Activated CD8-positive, alpha-beta memory T cell treated with anti-CD3 and anti-CD28 coated beads, Interleukin-2, amount 50 U/mL, for 24 hours (primary cell): ENCODE results near the gene FAXC.
A peak's percentile ranks its signal among the peaks of the same experiment; 100 is the strongest.
"Not testable (repeated sequence)": the region's sequence is repeated elsewhere in the genome, so short reads cannot be mapped to it uniquely, and the experiment has no call there.

ENCODE experiments used
- DNase-seq: peaks from one replicate; pipeline ENCODE4 v3.0.0-alpha.2; 2020; ENCODE audit errors: extremely low read depth

Gene FAXC

DNA sequence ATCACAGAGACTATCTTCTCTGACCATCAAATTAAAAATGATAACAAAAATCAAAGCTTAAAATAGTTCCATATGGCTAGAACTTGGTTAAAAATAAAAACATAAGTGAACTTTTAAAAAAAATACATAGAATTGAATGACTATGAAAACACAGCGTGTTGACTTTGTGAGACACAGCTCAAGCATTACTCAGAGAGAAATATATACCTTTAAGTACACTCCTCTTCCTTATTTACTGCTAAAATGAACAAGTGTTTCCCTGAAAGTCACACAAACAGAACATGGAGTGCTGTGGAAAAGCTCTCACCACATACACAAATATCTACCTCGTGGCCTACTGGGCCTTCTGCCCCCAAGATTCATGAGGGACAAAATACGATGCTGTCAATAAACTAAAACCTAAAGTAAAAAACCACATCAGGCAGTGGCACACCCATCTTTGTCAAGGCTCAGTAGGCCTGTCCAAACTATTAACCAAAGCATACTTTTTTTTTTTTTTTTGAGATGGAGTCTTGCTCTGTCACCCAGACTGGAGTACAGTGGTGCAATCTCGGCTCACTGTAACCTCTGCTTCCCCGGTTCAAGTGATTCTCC is 7.5 kb downstream of the FAXC start:
- no peak for DNase-seq

DNA sequence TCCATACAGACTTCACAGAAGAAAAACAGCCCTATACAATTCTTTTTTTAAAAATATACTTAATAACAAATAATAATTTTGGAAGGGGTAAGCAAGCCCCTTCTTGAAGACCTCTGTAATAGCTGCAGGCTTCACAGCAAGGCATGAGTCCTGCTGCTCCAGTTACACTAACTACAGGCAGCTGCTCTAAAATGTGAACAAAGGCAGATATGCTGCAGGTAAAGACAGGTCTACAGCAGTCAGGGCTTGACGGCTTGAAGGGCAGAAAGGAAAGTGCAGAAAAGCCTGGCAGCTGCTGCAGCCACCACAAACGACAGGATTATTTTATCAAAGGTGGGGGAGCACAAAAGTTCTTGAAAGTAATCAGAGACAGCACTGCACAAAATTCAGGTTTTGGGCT is 11.3 kb downstream of the FAXC start:
- no peak for DNase-seq

DNA sequence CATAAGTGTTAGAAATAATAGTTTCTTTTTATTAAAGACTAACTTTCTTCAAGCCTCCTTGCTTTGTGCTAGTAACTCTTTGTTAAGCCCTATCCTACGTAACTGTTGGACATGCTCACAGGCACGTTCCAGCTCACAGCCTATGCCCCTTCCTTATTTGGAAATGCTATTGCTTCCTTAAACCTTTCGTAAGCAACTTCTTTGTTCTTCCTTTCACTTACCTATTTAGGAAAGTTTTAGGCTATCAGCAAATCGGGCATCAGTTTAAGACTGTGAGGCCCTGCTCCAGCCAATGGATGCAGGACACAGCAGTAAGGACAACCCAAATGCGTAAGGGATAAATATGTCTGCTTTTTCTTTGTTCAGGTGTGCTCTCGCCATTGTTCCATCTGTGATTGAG is 14.2 kb downstream of the FAXC start:
- DNase-seq = not testable (repeated sequence)

DNA sequence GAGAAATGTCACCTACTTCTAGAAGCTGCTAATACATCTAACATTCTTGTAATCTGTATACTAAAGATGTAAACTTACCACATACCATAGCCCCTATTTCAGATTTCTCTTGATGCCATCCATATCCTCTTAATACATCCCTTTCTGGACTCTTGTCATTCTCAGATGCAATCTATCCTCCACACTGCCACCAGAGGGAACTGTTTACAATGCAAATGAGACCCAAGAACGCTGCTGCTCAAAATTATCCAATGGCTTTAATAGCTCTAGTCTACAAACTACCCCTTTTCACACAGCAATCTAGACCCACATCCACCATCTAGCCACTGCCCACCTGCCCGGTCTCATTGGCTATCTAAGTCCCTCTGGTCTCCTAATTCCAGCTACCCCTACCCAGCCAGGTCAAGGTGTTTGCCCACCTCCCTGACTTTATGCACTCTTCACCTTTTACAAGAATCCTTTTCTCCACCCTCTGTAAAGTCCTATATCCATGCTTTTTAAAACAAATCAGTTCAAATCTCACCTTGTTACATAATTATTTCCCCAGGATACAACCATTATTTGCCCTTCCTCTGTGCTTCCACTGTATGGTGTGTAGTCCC is 14.8 kb downstream of the FAXC start:
- DNase-seq = no peak

DNA sequence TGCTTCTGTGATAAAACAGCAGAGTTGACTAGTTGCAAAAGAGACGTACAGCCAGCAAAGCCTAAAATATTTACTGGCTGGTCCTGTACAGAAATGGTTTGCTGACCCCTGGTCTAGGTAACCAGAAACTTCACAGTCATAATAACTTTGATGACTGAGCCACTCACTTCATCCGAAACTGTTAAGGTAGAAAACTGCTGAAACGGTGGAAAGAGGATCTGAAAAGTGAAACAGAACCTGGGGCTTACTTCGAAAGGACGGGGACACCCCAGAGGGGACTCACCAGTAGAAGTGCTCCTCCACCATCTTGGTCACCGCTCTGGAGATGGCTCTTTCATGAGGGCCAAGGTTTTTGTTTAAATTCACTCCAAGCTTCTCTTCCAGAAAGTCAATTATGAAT is 16.4 kb downstream of the FAXC start:
- no peak for DNase-seq

DNA sequence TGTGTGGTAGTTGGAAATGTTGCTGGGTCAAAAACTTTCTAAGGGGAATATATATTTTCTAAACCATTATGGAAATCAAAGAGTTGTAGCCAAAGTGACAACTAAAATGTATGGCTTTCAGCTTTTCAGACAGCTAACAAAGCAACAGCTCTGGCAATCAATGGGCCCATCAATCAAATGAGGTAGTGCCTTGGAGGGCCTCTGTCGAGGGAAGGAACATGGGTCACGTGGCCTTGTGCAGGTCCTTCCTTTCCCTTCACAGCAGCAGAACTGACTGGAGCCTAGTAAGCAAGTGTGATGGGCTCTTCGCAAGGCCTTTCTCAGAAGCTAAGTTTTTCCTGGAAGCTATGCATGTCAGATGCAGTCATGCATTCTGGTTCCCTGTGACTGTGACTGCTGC is 17.9 kb downstream of the FAXC start:
- DNase-seq = no peak

DNA sequence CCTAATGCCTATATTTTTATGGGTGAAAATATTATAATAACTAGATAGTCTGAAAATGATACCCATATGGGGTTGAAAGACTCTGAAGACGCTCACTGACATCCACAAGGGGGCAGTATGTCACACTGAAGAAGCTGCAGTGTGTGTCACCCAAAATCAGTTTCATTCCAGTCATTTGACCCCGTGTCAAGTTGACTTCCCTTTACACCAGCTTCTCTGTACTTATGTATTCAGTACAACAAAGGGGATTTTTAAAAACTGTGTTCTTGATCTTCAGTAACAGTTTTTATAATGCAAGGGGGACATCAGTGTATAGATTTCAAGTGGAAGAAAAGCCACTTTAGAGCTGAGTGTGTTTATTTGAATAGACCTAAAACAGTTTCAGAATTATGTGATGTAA is 19.3 kb downstream of the FAXC start:
- DNase-seq = peak; percentile 25

DNA sequence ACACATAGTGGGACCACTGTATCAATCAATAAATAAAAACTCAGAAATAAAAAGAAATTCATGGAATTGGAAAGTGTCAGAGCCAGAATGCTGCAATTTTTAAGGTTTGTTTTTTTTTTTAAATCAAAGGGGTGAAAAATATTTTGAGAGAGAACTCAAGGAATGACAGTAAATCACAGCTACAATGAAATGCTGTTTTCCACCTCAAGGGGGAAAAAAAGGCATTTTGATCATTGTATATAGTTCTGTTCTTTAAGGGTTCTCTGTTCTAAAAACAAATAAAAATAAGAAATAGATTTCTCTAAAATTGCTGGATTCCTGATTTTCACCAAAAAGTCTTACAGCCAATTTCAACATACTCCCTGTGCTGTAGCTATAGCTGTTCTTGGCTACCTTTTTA is 24.5 kb downstream of the FAXC start:
- DNase-seq = no peak

DNA sequence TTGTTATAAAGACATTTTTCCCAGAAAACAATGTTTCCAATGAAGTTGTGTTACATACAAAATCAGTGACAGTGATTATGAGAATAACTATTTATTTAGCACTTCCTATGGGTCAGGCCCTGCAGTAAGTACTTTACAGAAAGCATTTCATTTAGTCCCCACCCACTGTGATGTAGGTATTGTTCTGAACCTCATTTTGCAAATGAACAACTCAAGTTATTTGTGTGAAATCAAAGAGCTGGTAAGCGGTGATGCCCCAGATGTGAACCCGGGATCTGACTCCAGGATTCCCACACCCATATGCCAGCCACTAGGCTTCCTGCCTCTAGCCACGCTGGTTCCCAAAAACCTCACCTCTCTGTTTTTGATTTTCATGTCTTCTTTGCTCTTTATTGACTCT is 30.9 kb downstream of the FAXC start:
- no peak for DNase-seq

DNA sequence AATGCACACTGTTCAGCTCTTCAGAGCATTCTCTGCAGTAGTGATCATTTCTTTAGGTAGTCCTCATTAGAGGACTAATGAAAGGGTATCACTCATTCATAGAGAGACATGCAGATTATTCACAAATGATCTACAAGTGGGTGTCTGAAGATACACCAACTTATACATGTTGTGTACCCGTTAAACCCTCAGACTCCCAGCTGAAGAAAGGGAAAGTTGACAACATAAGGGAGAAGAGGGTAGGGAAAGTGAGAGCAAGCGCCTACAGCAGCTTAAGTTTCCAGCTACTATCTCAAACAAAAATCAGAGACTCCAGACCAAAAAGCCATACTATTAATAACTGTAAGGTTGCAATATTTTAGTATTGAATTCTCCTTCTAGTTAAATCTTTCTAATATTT is 37.1 kb downstream of the FAXC start:
- DNase-seq = no peak

DNA sequence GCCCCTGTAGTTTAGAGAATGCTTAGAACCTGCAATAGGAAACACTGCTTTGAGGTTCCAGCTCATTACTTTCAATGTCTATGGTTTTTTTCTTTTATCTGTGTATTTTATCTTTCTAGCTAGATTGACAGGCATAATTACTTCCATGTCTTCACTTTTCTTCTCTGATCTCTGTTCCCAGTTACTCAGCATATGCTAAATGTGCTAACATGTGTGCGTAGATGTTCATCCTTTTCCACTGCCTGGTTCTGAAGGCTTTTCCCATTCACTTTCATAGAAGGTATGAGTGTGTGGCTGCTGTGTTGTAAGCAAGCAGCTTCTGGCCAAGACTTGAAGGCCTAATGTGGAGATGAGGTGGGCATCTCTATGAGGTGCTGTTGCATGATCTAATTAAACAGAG is 38.9 kb downstream of the FAXC start:
- DNase-seq = no peak

DNA sequence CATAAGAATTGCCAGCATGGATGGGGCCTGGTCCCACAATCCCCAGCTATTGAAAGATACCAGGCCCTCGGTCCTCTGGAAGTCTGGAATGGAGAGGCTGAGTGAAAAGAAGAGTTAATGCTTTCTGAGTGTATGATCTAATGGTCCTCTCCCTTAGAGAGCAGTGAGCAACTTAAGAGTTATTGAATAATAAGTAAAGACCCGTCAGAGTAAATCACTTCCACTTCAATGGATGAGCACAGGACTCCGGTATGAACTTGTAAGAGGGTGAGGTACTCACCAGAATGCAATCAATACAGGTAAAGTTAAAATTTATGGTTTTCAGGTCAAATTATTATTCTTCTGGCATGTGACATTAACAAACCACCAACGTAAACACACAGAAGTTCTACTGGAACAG is 39.9 kb downstream of the FAXC start:
- no peak for DNase-seq

DNA sequence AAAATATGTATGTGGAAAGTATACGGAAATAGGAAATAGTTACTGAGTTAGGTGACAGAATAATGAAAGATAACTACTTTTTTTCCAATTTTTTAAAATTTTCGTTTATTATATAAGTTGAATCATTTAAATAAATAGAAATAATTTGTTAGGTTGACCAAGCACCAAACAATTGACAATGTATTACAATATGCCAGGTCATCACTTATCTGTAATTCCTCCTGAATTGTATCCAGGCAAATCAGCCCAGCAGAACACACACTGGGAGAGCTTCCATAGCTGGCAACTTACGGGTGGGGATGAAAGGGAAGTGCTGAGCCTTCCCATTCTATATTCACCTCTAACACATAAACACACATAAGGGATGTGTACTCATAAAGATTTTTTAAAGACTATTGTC is 40.7 kb downstream of the FAXC start:
- no peak for DNase-seq

DNA sequence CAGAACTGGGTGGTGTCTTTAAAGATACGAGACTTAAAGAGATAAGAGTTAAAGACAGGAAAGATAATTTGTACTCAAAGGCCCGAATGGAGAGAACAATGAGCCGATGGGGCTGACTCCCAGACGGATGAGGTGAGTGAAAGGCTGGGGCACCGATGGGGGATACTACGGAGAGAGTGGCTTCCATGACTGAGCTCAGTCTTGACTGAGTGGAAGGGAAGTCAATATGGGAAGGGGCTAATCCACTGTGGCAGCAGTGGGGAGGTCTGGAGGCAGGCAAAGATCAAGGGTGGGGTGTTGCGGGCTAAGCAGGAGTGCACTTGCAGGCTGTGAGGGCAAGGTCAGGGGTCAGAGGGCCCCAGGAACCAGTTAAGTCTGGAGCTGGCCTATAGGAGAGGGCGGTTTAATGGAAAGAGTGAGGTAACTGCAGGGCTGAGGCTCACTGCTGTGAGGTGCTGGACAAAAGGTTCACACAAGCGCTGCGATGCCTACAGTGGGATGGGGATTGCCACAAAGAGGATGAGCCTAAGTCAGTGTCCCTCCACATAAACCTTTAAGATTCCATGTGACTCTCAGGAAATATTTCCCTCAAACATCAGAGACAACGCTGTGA is 42.1 kb downstream of the FAXC start:
- no peak for DNase-seq

DNA sequence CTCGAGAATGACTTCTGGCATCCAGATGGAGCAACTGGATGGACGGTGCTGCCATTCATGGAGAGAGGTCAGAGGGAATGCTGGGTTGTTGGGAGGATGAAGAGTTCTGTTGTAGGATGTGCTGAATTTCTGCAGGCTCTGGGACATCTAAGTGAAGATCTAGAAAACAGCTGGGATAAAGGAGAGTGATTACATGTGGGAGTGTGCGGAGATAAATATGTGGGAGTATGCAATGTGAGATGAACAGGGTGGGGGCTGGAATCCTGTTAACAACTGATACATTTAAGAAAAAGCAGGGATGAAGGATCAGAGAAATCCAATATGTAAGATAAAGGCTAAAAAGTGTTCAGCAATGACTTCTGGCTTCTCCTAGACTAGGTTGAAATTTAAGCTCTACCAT is 43.1 kb downstream of the FAXC start:
- no peak for DNase-seq

DNA sequence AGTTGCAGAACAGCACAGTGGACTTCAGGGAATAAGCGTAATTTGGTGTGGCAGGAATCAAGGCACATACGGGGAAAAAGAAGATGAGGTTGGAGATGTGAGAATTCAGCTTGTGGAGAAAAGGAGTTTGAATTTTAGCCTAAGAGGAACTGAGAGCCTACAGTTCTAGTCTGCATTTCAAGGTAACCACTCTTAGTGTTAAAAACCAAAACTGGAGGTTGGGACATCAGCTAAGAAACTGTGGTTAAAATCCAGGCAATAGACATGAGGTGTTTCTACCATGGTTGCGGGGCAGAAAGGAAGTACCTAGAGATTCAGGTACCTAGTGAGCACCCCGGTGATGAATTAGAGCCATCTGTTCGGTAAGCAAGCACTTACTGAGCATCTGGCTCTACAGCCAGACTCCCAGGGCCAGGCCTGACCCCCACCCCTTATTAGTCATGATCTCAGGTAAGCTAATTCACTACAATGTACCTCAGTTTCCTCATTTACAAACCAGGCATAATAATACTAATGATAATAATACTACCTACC is 44.4 kb downstream of the FAXC start:
- DNase-seq = no peak

DNA sequence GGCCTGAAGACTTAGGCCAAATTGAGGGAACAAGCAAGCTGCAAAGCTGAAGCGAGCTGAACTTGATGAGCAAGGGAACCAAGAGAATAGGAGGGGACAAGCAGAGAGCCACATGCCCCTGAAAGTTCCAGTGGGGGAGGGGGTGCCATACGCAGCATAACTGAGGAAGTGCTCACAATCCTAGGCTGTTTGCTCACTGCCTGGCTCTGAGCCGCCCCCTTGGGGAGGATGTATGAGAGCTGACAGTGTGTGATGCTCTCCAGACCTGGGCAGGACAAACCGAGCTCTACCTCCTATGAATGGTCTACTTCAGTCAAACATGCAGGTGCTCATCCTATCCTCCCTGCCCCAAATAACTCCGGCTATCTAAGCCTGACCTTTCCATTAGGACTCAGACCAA is 52.1 kb downstream of the FAXC start:
- no peak for DNase-seq

DNA sequence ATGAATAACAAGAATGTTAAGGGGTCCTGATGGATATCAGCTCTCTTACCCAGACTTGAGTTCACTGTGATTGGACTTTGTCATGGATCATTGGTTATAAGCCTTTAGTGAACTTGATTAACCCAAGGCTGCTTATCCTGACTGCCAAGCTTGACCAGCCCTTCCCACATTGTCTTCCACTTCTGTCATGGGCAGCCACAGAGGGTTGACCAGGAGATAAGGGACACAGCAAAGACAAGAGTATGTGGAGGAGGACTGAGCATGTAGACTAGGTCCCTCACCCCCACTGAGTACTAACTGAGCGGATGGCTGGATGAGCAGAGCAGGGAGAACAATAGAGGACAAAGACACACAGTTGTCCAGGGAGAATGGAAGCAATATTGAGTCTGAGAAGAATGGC is 52.5 kb downstream of the FAXC start:
- no peak for DNase-seq

DNA sequence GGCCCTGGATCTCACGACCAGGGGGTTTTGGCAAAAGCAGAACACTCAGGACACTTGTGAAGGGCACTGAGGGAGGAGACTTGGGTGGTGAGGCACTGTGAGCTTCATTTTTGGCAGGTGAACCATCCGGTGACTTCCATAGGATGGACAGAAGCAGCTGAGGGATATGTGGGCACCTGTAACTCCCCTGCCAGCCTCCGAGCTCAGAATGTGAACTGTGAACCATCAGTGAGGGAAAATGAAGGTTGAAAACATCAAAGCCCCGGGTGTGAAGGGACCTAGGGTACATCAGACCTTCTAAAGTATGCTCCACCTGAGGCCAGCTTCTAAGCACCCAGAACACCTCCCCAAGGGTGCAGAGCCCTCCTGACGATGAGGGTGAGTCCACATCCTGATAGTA is 53.2 kb downstream of the FAXC start:
- no peak for DNase-seq

DNA sequence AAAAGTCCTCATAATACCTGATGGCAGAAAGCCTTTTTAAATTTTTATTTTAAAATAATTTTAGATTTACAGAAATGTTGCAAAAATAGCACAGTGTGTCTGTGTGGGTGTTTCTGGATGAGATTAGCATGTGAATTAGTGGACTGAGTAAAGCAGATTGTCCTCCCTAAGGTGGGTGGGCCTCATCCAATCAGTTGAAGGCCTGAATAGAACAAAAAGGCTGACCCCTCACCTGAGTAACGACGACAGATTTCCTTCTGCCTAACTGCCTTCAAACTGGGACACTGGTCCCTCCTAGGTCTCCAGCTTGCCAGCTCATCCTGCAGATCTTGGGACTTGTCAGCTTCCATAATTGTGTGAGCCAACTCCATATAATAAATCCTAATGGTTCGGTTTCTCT is 54.2 kb downstream of the FAXC start:
- no peak for DNase-seq

DNA sequence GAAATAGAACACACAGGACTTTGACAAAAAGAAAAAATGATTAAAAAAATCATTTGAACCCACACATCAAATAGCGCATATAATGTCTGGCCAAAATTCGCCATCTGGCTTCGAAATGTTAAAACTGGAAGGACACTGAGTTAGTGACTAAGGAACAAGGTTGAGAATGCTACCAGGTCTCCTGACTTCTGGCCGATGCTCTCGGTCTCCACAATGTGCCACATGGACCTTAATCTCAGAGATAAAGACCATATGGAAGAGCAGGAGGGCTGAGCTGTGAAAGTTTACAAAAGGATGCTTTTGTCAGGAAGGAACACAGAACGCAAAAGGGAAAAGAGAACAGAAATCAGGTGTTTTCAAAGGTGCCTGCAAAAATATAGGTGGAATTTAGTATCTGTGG is 54.7 kb downstream of the FAXC start:
- DNase-seq = no peak

DNA sequence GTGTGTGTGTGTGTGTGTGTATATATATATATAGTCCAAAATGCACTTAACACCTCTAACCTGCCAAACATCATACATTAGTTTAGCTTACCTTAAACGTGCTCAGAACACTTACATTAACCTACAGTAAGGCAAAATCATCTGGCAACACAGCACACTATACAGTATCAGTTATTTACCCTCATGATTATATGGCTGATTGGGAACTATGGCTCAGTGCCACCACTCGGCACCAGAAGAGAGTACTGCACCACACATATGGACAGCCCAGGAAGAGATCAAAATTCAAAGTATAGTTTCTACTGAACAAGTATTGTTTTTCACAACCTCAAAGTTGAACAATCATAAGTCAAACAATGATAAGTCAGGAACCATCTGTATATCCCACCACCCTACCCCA is 59.8 kb downstream of the FAXC start:
- DNase-seq = no peak

DNA sequence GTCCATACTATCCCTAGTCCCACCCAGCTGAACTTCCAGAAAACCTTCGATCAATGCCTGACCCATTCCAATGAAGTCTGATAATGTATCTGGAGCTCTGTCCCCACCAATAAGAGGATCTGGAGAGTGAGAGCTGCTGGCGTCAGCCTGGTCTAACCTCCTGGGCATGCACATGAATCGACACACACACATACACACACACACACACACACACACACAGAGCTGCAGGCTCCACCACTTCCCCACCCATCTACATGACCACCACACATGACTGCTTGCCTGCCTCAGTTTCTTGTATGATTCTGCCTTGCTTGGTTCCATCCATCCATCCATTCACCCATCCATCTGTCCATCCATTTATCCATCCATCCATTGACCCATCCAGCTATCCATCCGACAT is 60.8 kb downstream of the FAXC start:
- DNase-seq = no peak

DNA sequence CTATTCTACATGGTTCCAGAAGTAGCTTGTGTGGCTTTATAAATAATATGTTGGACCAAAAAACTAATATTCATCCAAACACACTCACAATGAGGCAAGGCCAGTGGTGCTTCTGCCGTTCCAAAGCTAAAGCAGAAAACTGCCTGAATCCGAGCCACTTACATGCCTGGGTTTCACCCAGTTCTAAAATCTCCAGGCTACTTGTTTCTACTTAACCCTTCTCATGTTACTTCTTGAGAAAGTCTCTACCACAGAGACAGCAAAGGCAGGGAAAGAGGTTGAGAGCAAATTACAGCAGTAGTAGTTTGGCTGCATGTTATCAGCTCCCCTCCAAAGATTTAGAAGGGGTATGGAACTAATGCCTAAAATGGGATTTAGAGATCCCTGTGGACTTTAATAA is 62.0 kb downstream of the FAXC start:
- DNase-seq = no peak
